C1 segment of cervical spinal cord (tissue), 14 donors: ENCODE results near the gene POMGNT1.
A peak's percentile ranks its signal among the peaks of the same experiment; 100 is the strongest.
"Not testable (repeated sequence)": the region's sequence is repeated elsewhere in the genome, so short reads cannot be mapped to it uniquely, and the experiment has no call there.

Experiments used
- DNase-seq, 14 donors: peaks; one replicate each; lab custom pipeline; 2025; lab: John Stamatoyannopoulos, UW

The POMGNT1 gene

GRCh38 chr1:46197964-46198811, at the start of gene POMGNT1:
TSS of gene POMGNT1 (minus strand) at chr1:46198434. CDS start at chr1:46197821, 613 bp downstream.
- DNase-seq, result peak in 12 of 14 donors; percentile 14 to 76 (median 58)

- DNase-seq, result peak; percentile 36 to 97 (median 92)
Measured at GRCh38 chr1:46247436-46248121, 49.3 kb upstream of the POMGNT1 start, which contains the start of gene RAD54L. TSS of gene RAD54L (plus strand) at chr1:46247763. CDS start at chr1:46248406, 643 bp downstream.

- DNase-seq, result peak in 1 of 14 donors; percentile 65
Measured at GRCh38 chr1:46246548-46247435, 48.6 kb upstream of the POMGNT1 start.

DNA sequence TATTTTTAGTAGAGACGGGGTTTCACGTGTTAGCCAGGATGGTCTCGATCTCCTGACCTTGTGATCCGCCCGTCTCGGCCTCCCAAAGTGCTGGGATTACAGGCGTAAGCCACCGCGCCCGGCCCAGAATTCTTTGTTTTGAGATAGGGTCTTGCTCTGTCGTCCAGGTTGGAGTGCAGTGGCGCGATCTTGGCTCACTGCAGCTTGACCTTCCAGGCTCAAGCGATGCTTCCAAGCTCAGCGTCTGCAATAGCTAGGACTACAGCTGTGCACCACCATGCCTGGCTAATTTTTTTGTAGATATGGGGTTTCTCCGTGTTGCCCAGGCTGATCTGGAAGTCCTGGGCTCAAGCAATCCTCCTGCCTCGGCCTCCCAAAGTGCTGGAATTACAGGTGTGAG, 47.9 kb upstream of the POMGNT1 start:
- DNase-seq, result not testable (repeated sequence)

DNA sequence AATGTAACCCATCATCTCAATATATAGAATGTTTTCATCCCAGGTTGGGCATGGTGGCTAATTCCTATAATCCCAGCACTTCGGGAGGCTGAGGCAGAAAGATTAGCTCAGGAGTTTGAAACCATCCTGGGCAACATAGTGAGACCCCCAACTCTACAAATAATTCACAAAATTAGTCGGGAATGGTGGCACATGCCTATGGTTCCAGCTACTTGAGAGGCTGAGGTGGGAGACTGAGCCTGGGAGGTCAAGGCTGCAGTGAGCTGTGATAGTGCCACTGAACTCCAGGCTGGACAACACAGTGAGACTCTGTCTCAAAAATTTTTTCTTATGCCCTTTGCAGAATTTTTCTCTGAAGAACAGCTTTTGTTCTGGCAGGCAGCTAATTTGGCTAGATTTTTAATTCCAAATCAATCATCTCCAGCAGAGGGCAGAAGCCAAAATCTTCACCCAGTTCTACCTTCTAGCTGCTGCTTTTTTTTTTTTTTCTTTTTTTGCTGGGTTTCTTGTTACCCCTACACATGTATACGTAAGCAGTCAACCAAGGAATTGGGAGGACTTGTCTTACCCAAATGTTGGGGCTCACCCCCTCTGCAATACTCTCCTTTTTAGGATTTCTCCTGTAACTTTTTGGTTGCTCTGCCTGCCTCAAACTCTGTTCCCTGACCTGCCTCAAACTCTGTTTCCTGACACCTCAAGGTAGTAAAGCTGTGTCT, 46.6 kb upstream of the POMGNT1 start:
- no peak for DNase-seq

DNA sequence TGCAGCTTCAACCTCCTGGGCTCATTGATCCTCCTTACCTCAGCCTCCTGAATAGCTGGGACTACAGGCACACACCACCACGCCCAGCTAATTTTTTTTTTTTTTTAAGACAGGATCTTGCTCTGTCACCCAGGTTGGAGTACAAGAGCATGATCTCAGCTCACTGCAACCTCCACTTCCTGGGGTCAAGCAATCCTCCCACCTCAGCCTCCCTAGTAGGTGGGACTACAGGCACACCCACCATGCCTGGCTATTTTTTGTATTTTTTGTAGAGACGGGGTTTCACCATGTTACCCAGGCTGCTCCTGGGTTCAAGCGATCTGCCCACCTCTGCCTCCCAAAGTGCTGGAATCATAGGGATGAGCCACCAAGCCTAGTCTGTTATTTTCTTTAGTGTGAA, 45.6 kb upstream of the POMGNT1 start:
- not testable (repeated sequence) for DNase-seq

- no peak for DNase-seq
Measured at GRCh38 chr1:46242918-46243317, 44.7 kb upstream of the POMGNT1 start.

DNA sequence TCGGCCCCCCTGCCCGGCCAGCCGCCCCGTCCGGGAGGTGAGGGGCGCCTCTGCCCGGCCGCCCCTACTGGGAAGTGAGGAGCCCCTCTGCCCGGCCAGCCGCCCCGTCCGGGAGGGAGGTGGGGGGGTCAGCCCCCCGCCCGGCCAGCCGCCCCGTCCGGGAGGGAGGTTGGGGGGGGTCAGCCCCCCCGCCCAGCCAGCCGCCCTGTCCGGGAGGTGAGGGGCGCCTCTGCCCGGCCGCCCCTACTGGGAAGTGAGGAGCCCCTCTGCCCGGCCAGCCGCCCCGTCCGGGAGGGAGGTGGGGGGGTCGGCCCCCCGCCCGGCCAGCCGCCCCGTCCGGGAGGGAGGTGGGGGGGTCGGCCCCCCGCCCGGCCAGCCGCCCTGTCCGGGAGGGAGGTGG, 43.5 kb upstream of the POMGNT1 start:
- not testable (repeated sequence) for DNase-seq

DNA sequence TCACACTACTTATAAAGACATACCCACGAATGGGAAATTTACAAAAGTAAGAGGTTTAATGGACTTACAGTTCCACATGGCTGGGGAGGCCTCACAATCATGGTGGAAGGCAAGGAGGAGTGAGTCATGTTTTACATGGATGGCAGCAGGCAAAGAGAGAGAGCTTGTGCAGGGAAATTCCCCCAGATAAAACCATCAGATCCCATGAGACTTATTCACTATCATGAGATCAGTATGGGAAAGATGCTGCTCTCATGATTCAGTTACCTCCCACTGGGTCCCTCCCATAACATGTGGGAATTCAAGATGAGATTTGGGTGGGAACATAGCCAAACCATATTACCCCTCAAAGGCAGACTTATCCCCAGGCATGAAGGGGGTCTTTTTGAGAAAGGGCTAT, 40.6 kb upstream of the POMGNT1 start:
- DNase-seq, result not testable (repeated sequence)

DNA sequence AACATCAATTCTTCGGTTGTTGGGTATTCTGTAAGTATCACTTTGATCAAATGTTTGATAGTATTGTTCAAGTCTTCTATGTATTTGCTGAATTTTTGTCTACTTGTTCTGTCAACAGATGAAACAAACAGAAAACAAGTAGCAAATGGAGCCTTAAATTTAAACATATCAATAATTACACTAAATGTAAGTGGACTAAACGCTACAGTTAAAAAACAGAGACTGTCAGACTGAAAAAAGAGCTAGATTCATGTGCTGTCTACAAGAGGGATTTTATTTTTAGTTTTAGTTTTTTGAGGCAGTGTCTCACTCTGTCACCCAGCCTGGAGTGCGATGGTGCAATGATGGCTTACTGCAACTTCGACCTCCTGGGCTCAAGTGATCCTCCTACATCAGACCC, 38.6 kb upstream of the POMGNT1 start:
- no peak for DNase-seq

- not testable (repeated sequence) for DNase-seq
Measured at GRCh38 chr1:46231231-46231630, 33.0 kb upstream of the POMGNT1 start.

- DNase-seq, result peak in 2 of 14 donors; percentile 4 to 28
Measured at GRCh38 chr1:46224966-46225365, 26.7 kb upstream of the POMGNT1 start.

DNA sequence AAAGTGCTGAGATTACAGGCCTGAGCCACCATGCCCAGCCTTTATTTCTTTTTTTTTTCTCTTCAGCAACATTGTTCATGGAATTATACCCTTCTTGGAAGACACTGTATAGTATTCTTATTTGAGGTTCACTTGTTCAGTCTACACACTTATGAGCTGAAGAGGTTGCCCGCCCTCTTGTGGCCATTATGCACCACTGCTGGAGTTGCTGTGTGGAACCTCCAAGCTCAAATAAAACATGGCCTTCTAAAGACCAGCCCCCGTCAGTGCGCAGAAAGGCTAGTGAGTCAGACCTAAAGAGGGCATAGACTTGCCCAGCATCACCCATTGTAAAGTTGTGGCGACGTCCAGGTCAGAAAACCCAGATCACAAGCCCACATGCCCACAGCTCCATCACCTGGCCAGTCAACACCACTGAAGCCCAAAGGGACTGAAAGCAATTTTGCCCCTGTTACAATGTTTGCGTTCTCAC, 25.3 kb upstream of the POMGNT1 start:
- peak in 11 of 14 donors; percentile 34 to 71 (median 59) for DNase-seq

DNA sequence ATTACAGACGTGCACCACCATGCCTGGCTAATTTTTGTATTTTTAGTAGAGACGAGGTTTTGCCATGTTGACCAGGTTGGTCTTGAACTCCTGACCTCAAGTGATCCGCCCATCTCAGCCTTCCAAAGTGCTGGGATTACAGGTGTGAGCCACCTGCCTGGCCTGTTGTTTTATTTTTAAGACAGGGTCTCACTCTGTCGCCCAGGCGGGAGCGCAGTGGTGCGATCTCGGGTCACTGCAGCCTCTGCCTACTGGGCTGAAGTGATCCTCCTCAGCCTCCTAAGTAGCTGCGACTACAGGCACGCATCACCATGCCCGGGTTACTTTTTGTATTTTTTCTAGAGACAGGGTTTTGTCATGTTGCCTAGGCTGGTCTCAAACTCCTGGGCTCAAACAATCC, 24.8 kb upstream of the POMGNT1 start:
- not testable (repeated sequence) for DNase-seq

GRCh38 chr1:46221749-46222148, 23.5 kb upstream of the POMGNT1 start:
- peak in 12 of 14 donors; percentile 24 to 88 (median 78) for DNase-seq

GRCh38 chr1:46220808-46221207, 22.6 kb upstream of the POMGNT1 start:
- DNase-seq, result no peak

GRCh38 chr1:46219551-46220520, 21.6 kb upstream of the POMGNT1 start:
- DNase-seq, result peak in 2 of 14 donors; percentile 28 to 42

DNA sequence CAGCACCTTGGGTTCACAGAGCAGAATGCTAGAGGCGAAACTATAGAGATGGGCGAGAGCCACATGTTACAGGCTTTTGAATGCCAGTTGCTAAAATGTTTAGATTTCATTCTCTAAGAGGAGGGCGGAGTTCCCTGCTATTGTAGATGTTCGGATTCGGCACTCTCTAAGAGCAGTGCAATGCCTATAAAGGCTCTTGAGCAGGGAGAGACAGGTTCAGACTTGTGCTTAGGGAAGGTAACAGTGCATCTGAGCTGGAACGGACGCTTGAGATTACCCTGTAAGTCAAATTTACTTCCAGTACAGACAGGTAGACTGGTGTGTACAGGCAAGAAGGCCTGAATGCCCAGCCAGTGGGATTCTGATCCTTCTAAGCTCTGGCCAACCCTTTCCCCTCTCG, 20.2 kb upstream of the POMGNT1 start:
- DNase-seq, result no peak

- no peak for DNase-seq
Measured at GRCh38 chr1:46215504-46215903, 17.3 kb upstream of the POMGNT1 start.
